SW 1271 (cell line): ENCODE results near the gene CENPL.
"Not testable (repeated sequence)": the region's sequence is repeated elsewhere in the genome, so short reads cannot be mapped to it uniquely, and the experiment has no call there.

Source experiments
- DNase-seq, 2 experiments: peaks; one replicate each; lab custom pipeline; 2025; lab: John Stamatoyannopoulos, UW

The CENPL gene

DNA sequence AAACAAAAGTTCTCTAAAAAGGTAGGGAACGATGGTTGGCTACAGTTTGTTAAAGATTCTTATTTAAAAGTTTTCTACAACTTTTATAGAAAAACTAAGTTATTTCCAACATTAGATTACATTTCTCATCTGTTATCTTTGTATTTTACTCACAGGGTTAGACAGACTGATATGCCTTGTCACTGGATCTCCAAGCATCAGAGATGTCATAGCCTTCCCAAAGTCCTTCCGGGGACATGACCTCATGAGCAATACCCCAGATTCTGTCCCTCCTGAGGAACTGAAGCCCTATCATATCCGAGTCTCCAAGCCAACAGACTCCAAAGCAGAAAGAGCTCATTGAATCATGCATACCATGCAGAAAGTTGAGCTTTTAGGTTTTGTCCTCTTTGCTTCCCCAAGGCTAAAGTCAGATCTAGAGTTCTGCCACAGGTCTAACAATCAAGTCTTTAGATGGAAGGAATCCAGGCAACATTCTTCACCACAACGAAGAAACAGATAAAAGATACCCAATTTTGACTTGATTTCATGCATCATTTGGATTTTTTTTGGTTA is 32.8 kb upstream of the CENPL start:
- DNase-seq = no peak

DNA sequence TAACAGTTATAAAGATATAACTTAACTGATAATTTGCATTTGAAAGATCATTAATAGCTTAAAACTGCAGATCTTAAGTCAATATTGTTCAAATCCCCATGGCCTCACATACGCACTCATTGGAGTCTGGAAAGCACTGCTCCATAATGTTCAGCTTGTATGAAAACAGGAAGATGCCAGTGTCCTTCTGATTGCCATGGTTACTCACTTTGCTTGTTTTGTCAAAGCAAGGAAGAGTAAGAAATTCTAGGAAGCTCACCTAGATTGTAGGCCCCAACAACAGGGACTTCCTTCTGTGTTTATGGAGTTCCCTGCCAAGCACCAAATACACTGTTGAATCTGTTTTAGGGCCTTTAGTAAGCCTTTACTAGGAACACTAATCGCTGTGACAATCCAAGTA is 32.2 kb upstream of the CENPL start:
- no peak for DNase-seq

DNA sequence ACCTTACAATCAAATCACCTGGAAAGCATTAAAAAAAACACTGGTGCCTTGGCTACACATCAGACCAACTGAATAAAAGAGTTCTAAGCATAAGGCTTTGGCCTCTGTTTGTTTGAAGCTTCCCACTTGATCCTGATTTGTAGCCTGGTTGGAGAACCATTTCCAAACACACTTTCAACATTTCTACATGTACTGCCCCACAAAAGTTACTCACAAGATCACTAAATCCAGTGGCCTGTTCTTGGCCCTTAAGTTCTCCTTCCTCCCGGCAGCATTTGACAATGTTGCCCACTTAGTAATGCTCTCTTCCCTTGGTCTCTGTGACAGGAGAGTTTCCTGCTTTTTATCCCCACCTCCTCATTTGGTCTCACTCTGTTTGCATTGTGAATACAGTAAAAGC is 31.3 kb upstream of the CENPL start:
- no peak for DNase-seq

- peak in 1 of 2 experiments; percentile 3 for DNase-seq
Measured at GRCh38 chr1:173853074-173853473, 28.4 kb upstream of the CENPL start.

DNA sequence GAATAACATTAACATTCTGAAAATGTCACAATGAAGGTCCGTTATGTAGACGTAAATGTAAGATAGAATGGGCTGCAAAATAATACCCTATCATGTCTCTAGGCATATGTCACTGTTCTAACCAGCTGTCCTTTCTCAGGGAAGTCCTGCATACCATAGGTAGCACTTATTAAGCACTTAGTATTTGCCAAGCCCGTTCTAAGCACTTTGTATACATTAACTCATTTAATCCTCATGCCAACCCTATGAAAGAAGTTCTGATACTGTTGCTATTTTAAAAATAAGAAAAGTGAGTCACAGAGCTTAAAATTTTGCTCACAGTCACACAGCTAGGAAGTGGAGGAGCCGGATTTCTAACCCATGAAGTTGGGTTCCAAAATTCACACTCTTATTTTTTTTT is 27.4 kb upstream of the CENPL start:
- no peak for DNase-seq

DNA sequence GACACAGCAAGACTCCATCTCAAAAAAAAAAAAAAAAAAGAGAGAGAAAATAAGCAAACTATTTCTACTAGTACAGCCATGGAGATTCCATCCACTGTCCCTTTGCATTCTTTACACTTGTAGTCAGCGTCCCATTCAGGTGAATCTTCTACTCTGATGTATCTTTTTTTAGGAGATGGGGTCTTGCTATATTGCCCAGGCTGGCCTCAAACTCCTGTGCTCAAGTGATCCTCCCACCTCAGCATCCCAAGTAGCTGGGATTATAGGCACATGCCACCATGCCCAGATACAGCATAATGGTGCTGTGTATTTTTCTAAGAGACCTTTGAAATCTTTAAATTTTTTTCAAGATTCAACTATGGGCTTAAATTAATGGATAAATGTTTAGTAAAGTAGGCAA is 8.1 kb upstream of the CENPL start:
- DNase-seq = no peak

GRCh38 chr1:173827611-173828010 is 2.9 kb upstream of the CENPL start:
- no peak for DNase-seq

GRCh38 chr1:173823781-173824314 is 835 bp downstream of the CENPL start:
- DNase-seq = no peak

DNA sequence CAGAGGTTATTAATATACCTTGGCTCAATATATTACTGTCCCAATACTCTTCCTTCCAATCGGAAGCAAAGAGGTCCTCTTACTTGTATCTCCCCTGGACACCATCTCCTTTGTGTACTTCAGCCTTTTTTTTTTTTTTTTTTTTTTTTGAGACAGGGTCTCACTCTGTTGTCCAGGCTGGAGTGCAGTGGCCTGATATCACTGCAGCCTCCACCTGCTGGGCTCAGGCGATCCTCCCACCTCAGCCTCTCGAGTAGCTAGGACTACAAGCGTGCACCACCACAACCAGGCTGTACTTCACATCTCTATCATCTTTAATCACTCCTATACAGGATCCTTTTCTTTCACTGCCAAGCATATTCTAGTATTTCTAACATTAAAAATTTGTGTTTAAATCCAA is 3.0 kb downstream of the CENPL start:
- no peak for DNase-seq

DNA sequence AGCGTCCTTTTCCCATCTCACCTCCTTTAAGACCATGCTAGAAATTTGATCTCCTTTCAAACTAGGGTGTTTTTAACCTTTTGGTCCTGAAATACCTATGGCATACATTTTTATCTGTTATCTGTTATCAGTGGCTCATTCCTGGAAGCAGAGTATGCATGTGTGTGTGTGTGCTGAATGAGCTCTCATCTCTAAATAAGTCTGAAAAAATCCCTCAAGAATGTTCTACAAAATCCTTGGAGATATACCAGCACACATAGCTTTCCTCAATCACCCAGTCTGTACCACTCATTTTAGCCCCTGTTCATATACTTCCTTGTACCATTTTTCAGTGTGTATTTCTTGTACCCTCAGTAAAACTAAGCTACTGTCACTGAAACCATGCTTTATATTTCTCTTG is 6.2 kb downstream of the CENPL start:
- no peak for DNase-seq

DNA sequence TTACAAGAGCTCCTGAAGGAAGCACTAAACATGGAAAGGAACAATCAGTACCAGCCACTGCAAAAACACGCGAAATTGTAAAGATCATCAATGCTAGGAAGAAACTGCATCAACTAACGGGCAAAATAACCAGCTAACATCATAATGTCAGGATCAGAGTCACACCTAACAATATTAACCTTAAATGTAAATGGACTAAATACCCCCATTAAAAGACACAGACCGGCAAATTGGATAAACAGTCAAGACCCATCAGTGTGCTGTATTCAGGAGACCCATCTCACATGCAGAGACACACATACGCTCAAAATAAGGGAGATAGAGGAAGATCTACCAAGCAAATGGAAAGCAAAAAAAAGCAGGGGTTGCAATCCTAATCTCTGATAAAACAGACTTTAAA is 11.0 kb downstream of the CENPL start:
- DNase-seq = not testable (repeated sequence)

DNA sequence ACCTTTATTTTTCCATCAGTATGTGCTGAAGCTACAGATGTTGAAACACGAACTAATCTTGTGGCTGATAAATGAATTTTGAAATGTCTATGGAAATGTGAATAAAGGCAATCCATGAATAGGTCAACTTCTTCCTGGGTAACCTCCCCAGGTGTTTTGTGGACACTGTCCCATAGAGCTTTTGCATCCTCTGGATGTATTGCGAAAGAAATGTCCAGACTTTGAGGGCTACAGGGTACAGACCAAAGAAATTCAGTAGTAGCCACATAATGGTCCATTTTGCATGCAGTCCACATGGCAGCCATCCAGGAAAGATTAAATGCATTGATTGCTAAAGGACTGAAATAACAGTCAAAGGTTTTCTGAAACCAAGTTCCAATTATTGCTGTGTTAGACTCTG is 21.7 kb downstream of the CENPL start:
- DNase-seq = no peak

DNA sequence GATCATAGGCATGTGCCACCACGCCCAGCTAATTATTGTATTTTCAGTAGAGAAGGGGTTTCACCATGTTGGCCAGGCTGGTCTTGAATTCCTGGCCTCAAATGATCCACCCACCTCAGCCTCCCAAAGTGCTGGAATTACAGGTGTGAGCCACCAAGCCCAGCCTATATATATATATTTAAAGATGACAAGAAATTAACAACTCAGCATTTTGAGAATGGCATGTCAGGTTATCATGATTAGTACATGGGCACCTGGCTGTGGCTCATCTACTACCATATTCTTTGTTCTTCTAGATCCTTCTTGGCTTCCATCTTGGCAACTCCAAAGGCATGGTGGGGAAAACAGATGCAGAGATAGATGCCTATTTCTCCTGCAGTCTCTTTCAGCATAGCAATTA is 24.7 kb downstream of the CENPL start:
- DNase-seq = not testable (repeated sequence)

DNA sequence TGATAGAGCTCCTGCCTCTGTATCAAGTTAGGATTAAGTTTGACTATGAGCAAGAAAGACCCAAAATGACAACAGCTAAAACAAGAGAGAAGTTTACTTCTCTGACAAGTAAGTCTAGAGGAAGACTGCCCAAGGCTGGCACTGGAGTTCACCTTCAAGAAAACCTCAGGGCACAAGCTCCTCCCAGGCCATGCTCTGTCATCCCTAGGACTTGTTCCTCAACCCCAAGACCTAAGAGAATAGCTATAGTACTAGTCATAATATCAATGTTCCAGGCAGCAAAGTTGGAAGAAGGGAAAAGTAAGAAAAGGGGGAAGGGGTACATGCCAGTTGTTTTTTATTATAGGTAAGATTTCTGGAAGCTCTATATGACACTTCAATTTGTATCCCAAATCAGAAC is 26.6 kb downstream of the CENPL start:
- no peak for DNase-seq

- no peak for DNase-seq
Measured at GRCh38 chr1:173789841-173790240, 34.8 kb downstream of the CENPL start.

DNA sequence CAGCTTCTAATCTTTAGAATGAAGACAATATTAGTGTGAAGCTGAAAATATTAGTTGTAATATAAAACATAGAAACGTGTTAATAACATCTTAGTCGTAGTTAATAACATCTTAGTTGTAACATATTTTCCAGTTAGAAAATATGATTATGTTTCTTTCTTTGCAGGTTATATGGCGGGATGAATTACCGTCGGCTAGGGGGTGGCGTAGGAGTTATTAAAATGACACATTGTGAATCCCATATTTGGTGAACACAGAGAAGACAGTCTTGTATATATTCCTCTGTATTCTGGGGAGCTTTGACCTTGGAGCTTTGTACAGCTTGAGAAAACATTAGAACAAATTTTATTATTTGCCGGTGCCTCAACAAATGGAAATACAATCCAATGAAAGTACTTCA is 39.7 kb downstream of the CENPL start:
- no peak for DNase-seq

GRCh38 chr1:173779936-173780335 is 44.7 kb downstream of the CENPL start:
- DNase-seq = no peak

GRCh38 chr1:173775578-173776226 is 49.0 kb downstream of the CENPL start:
- no peak for DNase-seq

- no peak for DNase-seq
Measured at GRCh38 chr1:173771560-173771959, 53.1 kb downstream of the CENPL start.

DNA sequence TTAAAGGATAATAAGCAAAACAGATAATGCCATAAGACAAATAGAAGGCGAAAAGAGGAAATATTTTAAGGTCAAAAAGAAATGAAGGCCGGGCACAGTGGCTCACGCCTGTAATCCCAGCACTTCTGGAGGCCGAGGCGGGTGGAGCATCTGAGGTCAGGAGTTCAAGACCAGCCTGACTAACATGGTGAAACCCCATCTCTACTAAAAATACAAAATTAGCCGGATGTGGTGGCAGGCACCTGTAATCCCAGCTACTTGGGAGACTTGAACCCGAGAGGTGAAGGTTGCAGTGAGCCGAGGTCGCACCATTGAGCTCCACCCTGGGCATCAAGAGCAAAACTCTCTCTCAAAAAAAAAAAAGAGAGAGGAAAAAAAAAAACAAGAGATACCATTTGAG is 54.4 kb downstream of the CENPL start:
- DNase-seq = not testable (repeated sequence)

GRCh38 chr1:173768827-173769226 is 55.9 kb downstream of the CENPL start:
- DNase-seq = no peak

DNA sequence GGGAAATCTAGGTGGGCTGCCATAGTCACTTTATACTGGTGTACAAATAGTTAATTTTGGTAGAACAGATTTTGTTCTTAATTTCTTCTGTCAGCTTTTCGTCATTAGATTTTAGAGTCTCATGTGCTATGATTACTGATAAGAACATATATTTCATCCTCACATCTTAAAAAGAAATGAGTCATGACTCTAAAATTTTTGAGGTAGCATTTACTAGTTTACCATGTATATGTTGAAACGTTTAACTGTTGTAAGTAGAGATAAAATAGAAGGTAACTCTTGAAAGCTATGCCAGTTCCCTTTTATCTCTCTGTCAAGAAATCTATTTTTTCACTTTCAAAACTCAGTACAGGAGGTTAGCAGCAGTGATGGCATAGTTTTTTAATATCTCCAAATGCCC is 56.5 kb downstream of the CENPL start:
- no peak for DNase-seq

DNA sequence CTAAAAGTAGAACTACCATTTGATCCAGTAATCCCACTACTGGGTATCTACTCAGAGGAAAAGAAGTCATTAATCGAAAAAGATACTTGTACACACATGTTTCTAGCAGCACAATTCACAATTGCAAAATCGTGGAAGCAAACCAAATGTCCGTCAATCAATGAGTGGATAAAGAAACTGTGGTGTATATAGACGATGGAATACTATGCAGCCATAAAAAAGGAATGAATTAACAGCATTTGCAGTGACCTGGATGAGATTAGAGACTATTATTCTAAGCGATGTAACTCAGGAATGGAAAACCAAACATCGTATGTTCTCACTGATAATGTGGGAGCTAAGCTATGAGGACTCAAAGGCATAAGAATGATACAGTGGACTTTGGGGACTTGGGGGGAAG is 60.4 kb downstream of the CENPL start:
- not testable (repeated sequence) for DNase-seq

DNA sequence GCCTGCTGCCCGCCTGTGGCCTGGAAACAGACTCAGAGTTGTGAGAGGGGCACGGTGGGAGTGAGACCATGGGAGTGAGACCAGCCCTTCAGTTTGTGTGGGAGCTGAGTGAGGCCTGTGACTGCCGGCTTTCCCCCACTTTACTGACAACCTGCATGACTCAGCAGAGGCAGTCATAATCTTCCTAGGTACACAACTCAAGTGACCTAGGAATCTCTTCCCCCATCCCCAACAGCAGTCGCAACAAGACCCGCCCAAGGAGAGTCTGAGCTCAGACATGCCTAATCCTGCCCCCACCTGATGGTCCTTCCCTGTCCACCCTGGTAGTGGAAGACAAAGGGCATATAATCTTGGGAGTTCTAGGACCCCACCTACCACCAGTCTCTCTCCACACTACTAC is 65.7 kb downstream of the CENPL start:
- DNase-seq = no peak
